Endothelial cell (in vitro differentiated cells): ENCODE data around the gene RGS6. TPM values are rescaled to one million over a fixed set of nuclear protein-coding genes. Genes with fewer than 3 reads are reported as not detected.

Source experiments
- DNase-seq: peaks from one replicate; pipeline ENCODE4 v3.0.0; 2021; ENCODE audit warnings: low spot score
- H3K27ac Mint-ChIP-seq: one replicate; pipeline ENCODE4 v1.8.0; 2021; ENCODE audit warnings: mixed read lengths, inconsistent platforms; ENCODE audit not compliant: unreplicated experiment
- H3K27me3 Mint-ChIP-seq: one replicate; pipeline ENCODE4 v1.8.0; 2021; ENCODE audit warnings: mild to moderate bottlenecking, moderate library complexity, mixed read lengths, inconsistent platforms; ENCODE audit not compliant: unreplicated experiment
- H3K36me3 Mint-ChIP-seq: one replicate; pipeline ENCODE4 v1.8.0; 2021; ENCODE audit warnings: mild to moderate bottlenecking, low read depth, mixed read lengths, inconsistent platforms; ENCODE audit not compliant: unreplicated experiment
- H3K4me1 Mint-ChIP-seq: one replicate; pipeline ENCODE4 v1.8.0; 2021; ENCODE audit warnings: mild to moderate bottlenecking, mixed read lengths, inconsistent platforms; ENCODE audit not compliant: unreplicated experiment
- H3K4me3 Mint-ChIP-seq: one replicate; pipeline ENCODE4 v1.8.0; 2021; ENCODE audit warnings: mild to moderate bottlenecking, mixed read lengths, inconsistent platforms; ENCODE audit not compliant: unreplicated experiment
- H3K9me3 Mint-ChIP-seq: one replicate; pipeline ENCODE4 v1.8.0; 2021; ENCODE audit warnings: mixed read lengths, inconsistent platforms; ENCODE audit not compliant: unreplicated experiment
- total RNA-seq: library from RNA; stranded (reverse); fragmentation: NEBNext Ultra II Directional; extraction: Animal tissue kit (Norgen Biotek cat#: 25700); gene quantifications from one replicate; pipeline ENCODE4 v1.2.1, GENCODE V29; 2021; ENCODE audit not compliant: unreplicated experiment
- TF ChIP-seq, protein P1 (sequence below): fragments of 200-600 bp; sonication (generic); IDR thresholded peaks from one replicate; pipeline ENCODE4 v1.5.0; 2021; ENCODE audit warnings: antibody characterized with exemption; ENCODE audit not compliant: unreplicated experiment

The RGS6 gene
- total RNA-seq, 1 donor from 2014 or later: 15.7 TPM

- no peak for DNase-seq
- peaks cover 3% of the 10 kb centered on the region for H3K27me3 Mint-ChIP-seq
- peaks cover 6% of the 10 kb centered on the region for H3K4me1 Mint-ChIP-seq
- TF ChIP-seq, protein P1, sequence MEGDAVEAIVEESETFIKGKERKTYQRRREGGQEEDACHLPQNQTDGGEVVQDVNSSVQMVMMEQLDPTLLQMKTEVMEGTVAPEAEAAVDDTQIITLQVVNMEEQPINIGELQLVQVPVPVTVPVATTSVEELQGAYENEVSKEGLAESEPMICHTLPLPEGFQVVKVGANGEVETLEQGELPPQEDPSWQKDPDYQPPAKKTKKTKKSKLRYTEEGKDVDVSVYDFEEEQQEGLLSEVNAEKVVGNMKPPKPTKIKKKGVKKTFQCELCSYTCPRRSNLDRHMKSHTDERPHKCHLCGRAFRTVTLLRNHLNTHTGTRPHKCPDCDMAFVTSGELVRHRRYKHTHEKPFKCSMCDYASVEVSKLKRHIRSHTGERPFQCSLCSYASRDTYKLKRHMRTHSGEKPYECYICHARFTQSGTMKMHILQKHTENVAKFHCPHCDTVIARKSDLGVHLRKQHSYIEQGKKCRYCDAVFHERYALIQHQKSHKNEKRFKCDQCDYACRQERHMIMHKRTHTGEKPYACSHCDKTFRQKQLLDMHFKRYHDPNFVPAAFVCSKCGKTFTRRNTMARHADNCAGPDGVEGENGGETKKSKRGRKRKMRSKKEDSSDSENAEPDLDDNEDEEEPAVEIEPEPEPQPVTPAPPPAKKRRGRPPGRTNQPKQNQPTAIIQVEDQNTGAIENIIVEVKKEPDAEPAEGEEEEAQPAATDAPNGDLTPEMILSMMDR: no peak
- no peaks in the 10 kb centered on the region for H3K9me3 Mint-ChIP-seq
- H3K36me3 Mint-ChIP-seq: no peaks in the 10 kb centered on the region
- no peak overlapping the region for H3K4me3 Mint-ChIP-seq
- no peak overlapping the region for H3K27ac Mint-ChIP-seq
These were observed 15.8 kb downstream of the RGS6 start for GRCh38 chr14:71947947-71948500.

DNA sequence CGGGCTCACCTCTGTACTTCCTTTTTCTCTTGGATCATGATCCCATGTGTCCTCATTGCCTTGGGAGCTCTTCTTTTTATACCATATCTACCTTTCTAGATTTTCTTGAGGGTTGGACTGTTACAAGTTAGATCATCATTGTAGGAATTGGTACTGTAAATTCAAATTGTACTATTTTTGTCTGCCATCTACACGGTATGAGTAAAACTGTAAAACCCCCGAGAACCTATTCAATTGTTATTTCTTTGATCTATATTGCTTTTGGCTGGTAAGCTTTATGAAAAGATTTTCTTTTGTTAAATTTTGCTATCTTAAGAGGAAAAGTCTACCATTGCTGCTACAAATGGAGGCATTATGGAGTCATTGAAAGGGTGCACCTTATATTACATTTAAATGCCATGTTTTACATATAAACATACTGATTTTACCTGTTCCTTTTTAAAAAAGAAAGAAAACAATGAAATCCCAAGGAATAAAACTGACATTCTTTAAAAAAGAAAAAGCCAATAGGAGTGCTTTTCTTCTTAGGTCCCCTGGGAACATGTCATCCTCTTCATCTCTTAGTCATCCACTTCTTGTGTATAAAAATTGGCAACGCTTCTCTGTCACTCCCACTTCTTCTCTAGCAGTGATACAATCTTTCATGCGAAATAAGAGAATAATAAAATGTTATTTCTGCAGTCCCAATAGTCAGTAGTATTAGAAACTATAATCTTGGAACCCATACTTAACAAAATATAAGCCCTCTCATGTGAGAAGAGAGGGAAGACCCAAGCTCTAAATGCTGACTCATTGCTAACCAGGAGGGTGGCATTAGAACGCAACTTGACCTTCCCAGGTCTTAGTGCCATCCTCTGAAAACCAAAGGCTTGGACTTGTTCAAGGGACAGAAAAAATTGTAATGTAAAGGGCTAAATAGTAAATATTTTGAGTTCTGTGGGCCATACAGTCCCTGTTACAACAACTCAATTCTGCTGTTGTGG, 20.4 kb downstream of the RGS6 start:
- DNase-seq: no peak
- Mint-ChIP-seq H3K4me1 (peaks cover 2% of the 10 kb centered on the region), H3K27me3 (peaks cover 3% of the 10 kb centered on the region), H3K9me3 (no peaks in the 10 kb centered on the region), H3K27ac (no peak overlapping the region), H3K36me3 (peaks cover 4% of the 10 kb centered on the region), H3K4me3 (no peak overlapping the region)
- TF ChIP-seq, protein P1: no peak

- H3K36me3 Mint-ChIP-seq: peaks cover 4% of the 10 kb centered on the region
- DNase-seq: no peak
- no peak overlapping the region for H3K4me3 Mint-ChIP-seq
- TF ChIP-seq, protein P1: no peak
- no peaks in the 10 kb centered on the region for H3K27me3 Mint-ChIP-seq
- no peaks in the 10 kb centered on the region for H3K9me3 Mint-ChIP-seq
- H3K27ac Mint-ChIP-seq: no peak overlapping the region
- H3K4me1 Mint-ChIP-seq: peaks cover 32% of the 10 kb centered on the region
These were observed 24.8 kb downstream of the RGS6 start for GRCh38 chr14:71956920-71957563.

- H3K4me3 Mint-ChIP-seq: no peak overlapping the region
- H3K4me1 Mint-ChIP-seq: peaks cover 32% of the 10 kb centered on the region
- H3K27me3 Mint-ChIP-seq: no peaks in the 10 kb centered on the region
- no peaks in the 10 kb centered on the region for H3K9me3 Mint-ChIP-seq
- H3K36me3 Mint-ChIP-seq: peaks cover 4% of the 10 kb centered on the region
- H3K27ac Mint-ChIP-seq: peak overlapping the region; percentile 9
- DNase-seq: no peak
- TF ChIP-seq, protein P1: no peak
These were observed 26.8 kb downstream of the RGS6 start for GRCh38 chr14:71959055-71959454.
